Measurements from ENCODE around the gene FCHSD1.
"Not testable (repeated sequence)": the region's sequence is repeated elsewhere in the genome, so short reads cannot be mapped to it uniquely, and the experiment has no call there.

FCHSD1 gene

DNA sequence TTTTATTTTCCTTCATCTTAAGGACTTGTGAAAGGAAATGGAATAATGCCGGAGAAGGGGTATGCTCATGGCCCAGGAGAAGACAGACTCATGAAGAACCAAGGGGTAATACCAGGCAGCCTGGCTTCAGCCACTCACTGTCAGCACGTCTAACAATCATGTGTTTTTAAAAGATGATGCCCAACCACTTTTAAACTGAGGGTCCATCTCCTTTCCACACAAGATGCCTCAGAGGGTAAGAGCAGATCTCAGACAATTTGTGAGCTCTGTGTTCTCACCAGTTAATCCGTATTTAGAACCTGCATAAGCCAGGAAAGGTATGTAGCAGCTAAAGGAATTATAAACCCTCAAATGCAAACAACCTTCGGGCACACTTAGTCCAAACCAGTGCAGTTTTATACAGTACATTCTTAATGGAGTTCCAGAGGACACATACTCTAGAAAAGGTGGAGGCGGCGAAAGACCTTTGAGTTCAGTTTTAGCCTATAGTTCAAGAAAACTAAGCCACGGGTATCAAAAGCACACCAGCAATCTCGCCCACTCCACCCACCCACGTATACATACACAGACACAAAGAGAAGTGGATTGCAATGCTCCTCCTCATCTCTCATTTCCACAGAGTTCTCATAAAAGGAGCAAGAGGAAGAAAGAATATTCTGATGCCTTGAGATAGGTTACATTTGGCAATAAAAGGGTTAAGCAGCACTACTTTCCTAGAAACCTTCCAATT, 35.1 kb downstream of the FCHSD1 start:
- DNase-seq = no peak

DNA sequence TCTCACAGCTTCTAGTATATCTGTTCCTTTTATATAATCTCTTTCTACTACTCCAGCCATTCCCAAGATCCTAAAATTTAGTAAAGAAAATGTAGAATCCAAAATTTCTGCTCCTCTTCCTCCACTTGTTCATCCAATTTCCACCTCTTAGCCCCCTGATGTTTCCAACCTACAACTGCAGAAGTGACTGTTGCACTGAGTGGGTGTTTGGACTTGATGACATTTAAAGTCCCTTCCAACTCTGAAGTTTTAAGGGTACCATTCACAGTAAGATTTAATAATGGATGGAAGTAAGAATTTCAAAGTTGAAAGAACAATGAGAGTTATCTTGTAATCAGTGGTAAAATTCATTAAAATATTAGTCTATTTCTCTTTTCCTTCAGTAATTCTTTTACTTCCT, 37.9 kb downstream of the FCHSD1 start:
- DNase-seq = no peak

DNA sequence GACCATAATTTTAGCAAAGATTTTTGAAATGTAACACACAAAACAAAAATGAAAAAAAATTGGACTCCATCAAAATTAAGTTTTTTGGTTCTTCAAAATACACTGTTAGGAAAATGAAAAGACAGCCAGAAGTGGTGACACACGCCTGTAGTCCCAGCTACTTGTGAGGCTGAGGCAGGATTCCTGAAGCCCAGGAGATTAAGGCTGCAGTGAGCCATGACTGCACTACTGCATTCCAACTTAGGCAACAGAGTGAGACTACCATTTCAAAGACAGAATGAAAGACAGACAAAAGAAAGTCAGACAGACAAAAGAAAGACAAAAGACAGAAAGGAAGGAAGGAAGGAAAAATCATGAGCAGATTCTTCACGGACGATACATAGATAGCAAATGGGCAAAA, 39.9 kb downstream of the FCHSD1 start:
- no peak for DNase-seq

DNA sequence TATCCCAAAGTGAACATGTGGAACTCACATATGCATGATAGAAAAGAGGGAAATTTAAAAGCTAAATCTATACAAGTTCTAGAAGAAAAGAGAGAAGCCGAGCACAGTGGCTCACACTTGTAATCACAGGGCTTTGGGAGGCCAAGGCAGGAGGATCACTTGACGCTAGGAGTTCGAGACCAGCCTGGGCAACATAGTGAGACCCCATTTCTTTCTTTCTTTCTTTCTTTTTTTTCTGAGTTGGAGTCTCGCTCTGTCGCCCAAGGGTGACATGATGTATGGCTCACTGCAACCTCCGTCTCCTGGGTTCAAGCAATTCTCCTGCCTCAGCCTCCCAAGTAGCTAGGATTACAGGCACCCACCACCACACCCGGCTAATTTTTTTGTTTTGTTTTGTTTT, 41.3 kb downstream of the FCHSD1 start:
- not testable (repeated sequence) for DNase-seq

DNA sequence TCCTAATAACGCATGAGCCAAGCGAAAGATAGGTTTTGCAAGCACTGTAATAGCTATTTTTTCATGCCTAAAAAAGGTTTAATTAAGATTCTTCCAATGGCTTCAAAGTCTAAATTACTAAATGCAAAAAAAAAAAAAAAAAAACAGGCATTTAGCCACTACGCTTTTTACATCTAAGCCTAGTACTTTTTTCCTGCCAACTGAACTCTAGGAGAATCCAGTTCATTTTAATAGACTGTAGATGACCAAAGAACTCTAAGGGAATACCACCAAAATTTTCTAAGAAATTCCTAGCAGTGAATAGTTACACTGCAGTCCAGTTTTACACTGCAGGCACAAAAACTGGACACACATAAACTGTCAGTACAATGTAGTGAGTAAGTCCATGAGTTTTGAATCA, 42.2 kb downstream of the FCHSD1 start:
- no peak for DNase-seq

DNA sequence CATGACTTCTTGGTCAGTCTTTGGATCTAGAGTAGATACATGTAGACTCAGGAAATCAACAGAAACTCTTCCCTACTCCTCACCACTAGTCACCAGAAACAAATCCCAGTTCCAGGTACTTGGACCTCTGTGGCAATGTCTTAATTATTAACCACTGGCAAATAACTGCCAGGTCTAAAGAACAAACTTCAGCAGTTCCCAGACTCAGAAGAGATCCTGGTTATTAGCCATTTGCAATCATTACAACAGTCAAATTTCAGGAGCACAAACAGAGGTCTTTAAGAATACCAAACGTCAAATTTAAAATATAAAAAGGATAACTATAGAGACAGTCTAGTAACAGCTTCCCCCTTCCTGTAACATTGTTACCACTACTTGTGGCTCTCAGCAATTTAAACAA, 42.7 kb downstream of the FCHSD1 start:
- no peak for DNase-seq

DNA sequence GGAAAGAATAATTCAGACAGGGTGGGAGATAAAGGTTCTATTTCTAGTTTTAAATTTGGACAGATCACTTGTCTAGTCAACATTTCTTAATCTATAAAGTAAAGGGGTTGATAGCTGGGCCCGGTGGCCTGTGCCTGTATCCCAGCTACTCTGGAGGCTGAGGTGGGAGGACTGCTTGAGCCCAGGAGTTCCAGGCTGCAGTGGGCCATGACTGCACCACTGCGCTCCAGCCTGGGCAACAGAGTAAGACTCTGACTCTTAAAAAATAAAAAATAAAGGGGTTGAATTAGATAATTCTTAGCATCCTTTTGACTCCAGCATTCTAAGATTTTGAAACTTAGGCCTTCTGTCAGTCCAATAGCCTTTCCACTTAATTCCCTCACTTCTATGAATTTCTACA, 43.2 kb downstream of the FCHSD1 start:
- no peak for DNase-seq

DNA sequence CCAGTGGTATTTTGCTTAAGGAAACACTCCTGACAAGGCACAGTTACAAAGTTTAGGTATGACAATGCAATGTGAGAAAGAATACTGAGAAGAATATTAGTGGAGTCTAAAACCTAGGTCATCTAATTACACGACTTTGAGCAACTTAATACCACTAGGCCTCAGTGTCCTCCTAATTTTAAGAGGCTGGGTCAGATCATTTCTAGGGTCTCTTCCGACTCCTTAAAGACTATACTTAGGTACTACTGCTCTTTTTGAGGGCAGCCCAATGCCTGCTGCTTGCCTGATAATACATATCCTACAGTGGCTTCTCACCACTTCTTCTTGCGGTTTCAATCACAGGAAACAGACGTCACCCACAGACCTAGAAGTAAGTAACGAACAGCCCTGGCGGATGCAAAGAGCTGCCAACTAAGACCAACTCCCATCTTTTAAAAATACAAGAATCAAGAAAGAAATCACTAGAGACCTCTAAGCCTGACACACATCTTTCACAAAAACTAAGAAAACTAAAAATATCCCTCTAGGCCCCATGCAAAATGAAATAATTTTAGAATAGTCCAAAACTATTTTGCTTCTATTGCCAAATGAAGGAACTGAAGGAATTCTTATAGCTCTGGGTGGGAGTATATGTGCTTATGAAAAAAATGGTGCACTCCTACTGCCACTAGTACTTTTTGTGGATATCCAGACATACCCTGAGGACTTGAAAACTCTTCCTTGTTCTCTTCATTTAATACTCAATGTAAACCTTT, 45.5 kb downstream of the FCHSD1 start:
- DNase-seq = no peak

DNA sequence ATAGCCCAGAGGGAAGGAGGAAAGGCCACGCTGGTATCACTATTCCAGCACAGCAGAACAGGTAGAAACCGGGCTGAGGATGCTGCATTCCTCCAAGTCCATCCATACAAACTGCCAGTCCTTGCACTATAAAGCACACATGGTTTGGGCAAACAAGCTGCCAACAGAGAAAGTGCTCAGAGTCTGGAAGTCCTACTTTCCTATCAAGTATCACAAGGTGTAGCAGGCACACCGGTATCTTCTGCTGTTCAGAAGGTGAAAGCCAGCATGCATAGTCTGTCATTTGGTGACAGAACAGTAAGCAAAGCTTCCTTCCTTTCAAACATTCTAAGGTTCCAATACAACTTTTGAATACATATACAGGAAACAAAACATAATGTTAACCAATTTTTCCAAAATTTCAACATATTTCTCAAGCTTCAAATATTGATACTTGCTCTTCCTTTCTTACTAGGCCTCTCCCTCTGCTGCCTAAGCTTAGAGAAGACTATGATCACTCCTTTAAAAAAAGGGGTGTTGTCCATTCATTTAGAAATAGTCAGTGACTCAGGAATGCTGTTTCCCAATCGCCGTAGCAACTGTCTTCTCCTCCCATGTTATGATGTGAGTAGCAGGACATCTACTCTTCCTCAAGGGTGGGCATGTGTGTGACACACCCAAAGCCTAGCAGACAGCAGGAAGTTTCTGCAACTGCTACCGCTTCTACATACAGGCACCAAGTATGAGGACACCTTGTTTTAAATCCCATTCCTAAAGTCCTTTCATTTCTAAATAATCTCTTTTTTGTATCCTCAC, 47.1 kb downstream of the FCHSD1 start:
- no peak for DNase-seq

DNA sequence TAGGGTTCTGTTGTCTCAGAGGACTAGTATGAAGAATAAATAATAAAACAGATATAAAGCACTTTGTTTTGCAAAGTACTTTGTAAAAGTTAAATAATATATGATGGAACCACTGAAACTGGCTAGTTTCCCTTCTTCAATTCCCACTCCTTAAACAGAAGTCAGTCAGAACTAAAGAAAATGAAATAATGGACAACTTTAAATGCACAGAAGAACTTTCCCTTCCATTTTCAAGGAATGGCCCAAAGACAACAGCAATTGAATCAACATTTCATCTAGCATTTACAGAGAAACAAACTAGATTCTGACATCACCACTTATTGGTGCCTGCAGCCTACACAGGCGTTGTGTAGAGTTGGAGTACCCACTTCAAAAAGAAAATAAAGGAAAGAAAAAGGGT, 48.6 kb downstream of the FCHSD1 start:
- DNase-seq = no peak

DNA sequence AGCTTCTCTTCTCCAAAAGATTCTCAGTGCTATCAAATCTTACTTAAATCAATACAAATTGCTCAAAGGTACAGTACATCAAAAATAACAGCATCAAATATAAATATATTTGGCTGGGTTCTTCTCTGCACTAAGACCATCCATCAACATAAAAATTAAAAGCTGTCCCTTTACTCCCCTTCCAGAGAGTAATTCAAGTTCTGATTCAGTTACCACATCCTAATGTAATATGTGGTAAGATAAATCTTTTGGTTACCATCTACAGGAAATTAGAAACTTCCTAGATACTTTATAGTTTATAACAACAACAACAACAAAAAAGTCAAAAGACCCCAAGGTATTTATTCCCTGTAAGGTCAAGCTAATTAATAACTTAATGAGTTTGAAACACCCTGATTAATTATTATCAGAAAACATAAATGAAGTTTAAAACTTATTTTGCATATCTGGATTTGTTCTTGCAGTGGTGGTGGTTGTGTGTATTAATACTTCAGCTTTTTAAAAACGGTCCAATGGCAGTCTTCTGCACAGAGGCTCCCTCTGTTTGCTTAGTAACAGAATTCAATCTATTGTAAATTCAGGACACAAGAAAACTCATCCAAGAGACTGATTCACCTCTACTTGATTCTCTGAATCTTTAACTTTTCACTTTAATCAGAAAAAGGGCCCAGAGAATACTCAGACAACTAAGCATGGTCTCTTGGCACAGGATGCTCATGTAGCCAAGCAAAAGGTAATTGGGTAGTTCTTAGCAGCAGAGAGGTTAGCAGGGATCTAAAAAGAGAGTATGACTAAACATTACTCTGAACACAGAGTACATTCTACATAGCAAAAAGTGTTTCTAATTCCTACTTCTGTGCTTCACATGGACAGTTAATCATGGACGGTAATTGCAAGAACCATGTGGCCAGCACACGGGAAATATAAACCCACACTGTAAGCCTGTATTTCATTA, 52.5 kb downstream of the FCHSD1 start:
- no peak for DNase-seq

DNA sequence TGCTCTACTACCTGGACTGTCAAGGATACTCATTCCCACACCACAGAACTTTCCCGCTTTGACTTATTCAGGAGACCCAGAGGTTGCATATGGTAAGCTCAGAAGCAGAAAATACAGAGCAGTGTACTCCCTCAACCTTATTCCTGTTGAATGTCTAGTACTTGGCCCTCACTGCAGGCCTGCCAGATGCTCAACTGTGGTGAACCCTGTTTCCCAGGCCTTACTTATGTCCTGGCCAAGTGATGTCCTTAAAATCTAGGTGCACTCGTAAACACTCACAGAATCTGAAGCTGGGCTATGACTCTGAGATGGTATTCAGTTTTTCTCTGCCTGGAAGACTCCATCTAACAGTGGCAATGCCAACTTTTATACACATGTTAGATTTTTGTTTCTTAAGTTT, 53.4 kb downstream of the FCHSD1 start:
- no peak for DNase-seq

DNA sequence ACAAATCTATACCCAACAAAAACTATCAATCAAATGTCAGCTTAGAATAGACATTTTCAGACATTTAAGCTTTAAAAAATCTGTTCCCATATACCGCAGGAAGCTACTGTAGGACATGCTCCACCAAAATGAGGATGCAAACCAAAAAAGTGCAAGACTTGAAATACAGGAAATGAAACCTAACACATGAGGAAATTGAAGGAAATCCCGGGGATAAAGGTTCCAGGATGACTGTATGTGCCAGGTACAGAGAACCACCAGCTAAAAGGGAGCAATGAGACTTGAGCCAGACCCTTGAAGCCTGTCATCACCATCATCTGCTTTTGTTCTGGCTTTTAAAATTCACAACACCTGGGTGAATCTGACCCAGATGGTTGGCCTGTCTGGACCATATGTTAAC, 53.8 kb downstream of the FCHSD1 start:
- DNase-seq = no peak

DNA sequence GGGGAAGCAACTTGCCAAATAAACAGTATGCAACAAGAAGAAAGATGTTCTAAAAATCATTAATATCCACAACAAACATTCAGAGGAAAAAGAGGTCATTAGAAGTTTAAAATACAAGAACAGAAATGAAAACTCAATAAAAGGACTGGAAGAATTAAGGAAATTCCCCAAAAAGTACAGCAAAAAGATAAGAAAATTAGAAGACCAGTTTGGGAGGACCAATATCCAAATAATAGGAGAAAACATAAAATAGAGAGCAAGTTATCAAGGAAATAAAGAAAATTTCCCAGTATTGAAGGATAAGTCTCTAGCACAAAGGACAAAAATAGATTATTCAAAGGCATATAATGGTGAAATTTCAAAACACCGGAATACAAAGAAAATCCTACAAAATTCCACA, 54.4 kb downstream of the FCHSD1 start:
- DNase-seq = no peak

DNA sequence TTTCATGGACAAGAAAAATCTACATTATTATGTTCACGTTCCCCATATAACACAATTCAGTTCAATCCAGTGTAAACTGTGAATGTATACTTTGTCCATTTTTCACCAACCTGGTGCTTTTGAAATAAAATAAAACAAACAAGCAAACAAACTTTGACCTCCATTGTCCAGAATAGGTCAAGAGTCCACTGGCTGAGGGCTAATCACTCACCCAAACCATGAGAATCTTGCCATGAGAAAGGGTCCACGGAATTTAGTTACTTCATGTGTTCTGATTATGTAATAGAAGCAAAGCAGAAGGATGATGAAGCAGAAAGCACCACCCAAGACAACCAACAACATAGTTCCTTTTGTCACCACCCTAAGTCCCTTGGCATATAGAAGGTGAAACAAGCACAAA, 61.1 kb downstream of the FCHSD1 start:
- no peak for DNase-seq

Data from NCI-H187 treated with DMSO at 0.1 percent for 48 hours (cell line).